Esophagus muscularis mucosa (tissue), 4 donors: ENCODE results near the gene DMTF1. TPM values are rescaled to one million over a fixed set of nuclear protein-coding genes. Genes with fewer than 3 reads are reported as not detected.

Experiments used
- DNase-seq: peaks from one replicate; pipeline ENCODE4 v3.0.0-alpha.2; 2017; ENCODE audit errors: extremely low spot score
- H3K27ac ChIP-seq, 4 donors: fragments of 200-600 bp; sonication (generic); replicated peaks in 1 of 4; 1 replicate in 3 of 4; 2 replicates in 1 of 4; pipeline ENCODE4 v1.5.1; 2016 to 2019; ENCODE audit warnings: mild to moderate bottlenecking in 1 of 4
- H3K27me3 ChIP-seq, 4 donors: fragments of 200-600 bp; sonication (generic); one replicate each; pipeline versions ENCODE4 v1.5.1 to v1.6.0; 2016 to 2019
- H3K36me3 ChIP-seq, 4 donors: fragments of 200-600 bp; sonication (generic); one replicate each; pipeline ENCODE4 v1.5.1; 2016 to 2019
- H3K4me1 ChIP-seq, 4 donors: fragments of 200-600 bp; sonication (generic); one replicate each; pipeline ENCODE4 v1.5.1; 2016 to 2019
- H3K4me3 ChIP-seq, 4 donors: fragments of 200-600 bp; sonication (generic); 1 replicate in 2 of 4; 2 replicates in 2 of 4; pipeline ENCODE4 v1.5.1; 2016 to 2019; ENCODE audit warnings: mild to moderate bottlenecking in 4 of 4, moderate library complexity in 1 of 4
- H3K9me3 ChIP-seq, 4 donors: fragments of 200-600 bp; sonication (generic); 1 replicate in 3 of 4; 2 replicates in 1 of 4; pipeline ENCODE4 v1.5.1; 2016 to 2019
- EP300 ChIP-seq: sonication (generic); formaldehyde crosslinking; IDR thresholded peaks from one replicate; pipeline ENCODE4 v1.6.1; 2017; ENCODE audit warnings: antibody characterized with exemption
- POLR2A ChIP-seq: fragments of 450-650 bp; IDR thresholded peaks from one replicate; pipeline ENCODE4 v1.6.1; 2017; ENCODE audit warnings: antibody characterized with exemption, moderate library complexity, mild to moderate bottlenecking, low read depth
- POLR2AphosphoS5 ChIP-seq, 2 donors: sonication (generic); formaldehyde crosslinking; IDR thresholded peaks; one replicate each; pipeline ENCODE4 v1.6.1; 2017; ENCODE audit warnings: antibody characterized with exemption in 2 of 2
- WGBS: methylation state at CpG from one replicate; pipeline ENCODE4 v1.1.5; 2018; 5-methylcytosine and 5-hydroxymethylcytosine counted together
- intact Hi-C: fragments of 100-400 bp; cut with DNase I; formaldehyde crosslinking; loops from one replicate; pipeline ENCODE4 v1.15.1; 2023
- total RNA-seq, 4 donors: library from RNA; depleted of rRNA; stranded (reverse); fragments of >200 nt; gene quantifications; one replicate each; pipeline versions ENCODE4 v1.1.0 to v1.2.1, GENCODE V29; 2016
- TF ChIP-seq, protein P1 (sequence below), 3 experiments: fragments of 200-600 bp in 2 of 3; fragments of 450-650 bp in 1 of 3; sonication (generic) in 2 of 3; IDR thresholded peaks; one replicate each; pipeline ENCODE4 v1.5.1; 2017 to 2019; ENCODE audit warnings: antibody characterized with exemption in 3 of 3, mild to moderate bottlenecking in 2 of 3, moderate library complexity in 1 of 3

Gene DMTF1
- total RNA-seq, 4 donors from 2014 or later: 31.4 to 60.6 (median 40.5) TPM

DNA sequence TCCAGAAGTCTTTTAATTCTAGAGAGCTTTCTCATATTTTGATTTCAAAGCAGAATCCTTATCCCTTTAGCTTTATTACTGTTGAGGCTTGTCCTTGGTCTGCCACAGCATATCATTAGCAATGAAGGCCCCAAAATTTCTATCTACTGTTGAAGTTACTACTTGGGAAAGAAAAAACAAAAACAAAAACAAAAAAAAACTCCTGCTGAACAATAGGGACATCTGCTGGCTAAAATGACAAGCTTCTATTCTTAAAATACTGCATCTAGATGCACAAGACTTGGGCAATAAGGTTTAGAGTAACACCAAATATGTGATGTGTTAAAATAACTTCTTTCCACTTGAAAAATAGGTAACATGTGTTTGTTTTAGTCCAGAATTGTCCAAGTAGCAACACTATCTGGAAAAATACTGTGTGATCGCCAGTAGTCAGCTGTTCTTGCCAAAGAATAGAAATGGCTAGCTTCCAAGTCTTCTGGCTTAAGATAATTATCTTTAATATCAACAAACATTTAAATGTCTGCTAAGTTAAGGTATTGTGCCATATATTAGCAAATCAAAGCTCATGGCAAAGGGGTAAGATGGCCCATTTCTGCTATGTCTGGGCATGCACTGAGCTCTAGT lies 3.8 kb upstream of the DMTF1 start:
- no peaks in the 10 kb centered on the region for H3K36me3 ChIP-seq
- TF ChIP-seq POLR2A (no peak), POLR2AphosphoS5 (IDR thresholded peaks at IDR 0.05) (no peak), EP300 (no peak)
- TF ChIP-seq, protein P1, sequence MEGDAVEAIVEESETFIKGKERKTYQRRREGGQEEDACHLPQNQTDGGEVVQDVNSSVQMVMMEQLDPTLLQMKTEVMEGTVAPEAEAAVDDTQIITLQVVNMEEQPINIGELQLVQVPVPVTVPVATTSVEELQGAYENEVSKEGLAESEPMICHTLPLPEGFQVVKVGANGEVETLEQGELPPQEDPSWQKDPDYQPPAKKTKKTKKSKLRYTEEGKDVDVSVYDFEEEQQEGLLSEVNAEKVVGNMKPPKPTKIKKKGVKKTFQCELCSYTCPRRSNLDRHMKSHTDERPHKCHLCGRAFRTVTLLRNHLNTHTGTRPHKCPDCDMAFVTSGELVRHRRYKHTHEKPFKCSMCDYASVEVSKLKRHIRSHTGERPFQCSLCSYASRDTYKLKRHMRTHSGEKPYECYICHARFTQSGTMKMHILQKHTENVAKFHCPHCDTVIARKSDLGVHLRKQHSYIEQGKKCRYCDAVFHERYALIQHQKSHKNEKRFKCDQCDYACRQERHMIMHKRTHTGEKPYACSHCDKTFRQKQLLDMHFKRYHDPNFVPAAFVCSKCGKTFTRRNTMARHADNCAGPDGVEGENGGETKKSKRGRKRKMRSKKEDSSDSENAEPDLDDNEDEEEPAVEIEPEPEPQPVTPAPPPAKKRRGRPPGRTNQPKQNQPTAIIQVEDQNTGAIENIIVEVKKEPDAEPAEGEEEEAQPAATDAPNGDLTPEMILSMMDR (IDR thresholded peaks at IDR 0.05): peak; percentile 29 to 64 (median 52)
- no peaks in the 10 kb centered on the region for H3K9me3 ChIP-seq
- no peaks in the 10 kb centered on the region for H3K27me3 ChIP-seq
- intact Hi-C loops: loop anchor here (5.0 kb wide), 1 partner anchor 206 kb away; no protein-coding TSS in a partner anchor
- H3K4me1 ChIP-seq: peaks cover 6 to 15% (median 11%) of the 10 kb centered on the region in 4 donors
- 48% methylated on average over 1 of the region's 1 CpG for WGBS
- DNase-seq: no peak
- no peak overlapping the region for H3K27ac ChIP-seq
- no peak overlapping the region for H3K4me3 ChIP-seq

DNA sequence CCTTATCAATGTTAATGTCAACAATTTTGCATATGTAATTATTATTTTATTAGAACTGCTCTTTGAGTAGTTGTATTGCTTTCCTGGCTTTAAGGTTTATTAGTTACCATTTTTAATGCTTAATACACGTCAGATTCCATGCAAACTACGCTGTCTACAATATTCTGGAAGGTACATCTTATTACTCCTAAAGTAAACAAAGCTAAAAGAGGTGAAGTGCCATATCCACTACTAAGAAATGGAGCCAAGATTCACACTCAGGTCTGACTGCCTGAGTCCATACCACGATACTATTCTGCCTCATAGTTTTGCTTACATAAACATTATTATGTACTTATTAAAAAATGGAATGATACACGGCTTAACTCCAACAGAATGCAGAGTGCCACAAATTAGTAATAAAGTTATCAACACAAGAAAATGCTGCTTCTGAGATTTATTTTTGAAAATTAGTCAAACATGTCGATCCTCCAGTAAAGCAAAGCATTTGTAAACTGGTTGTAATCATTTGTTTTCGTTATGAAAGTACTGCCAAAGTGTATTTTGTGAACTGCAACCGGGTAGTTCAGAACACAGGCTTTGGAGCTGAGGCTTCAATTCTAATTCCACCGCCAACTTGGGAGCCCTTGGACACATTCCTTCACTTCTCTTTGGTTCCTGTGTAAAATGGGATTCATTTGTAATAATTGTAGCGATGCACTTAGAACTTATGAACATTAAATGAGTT lies 1.1 kb upstream of the DMTF1 start:
- no peak for DNase-seq
- TF ChIP-seq, protein P1 (IDR thresholded peaks at IDR 0.05): no peak
- TF ChIP-seq POLR2A: no peak
- TF ChIP-seq EP300: no peak
- TF ChIP-seq POLR2AphosphoS5 (IDR thresholded peaks at IDR 0.05): no peak
- Histone ChIP-seq H3K27ac (peak overlapping the region; percentile 86 to 97 (median 96)), H3K4me1 (peaks cover 25 to 39% (median 37%) of the 10 kb centered on the region in 4 donors), H3K4me3 (peak overlapping the region; percentile 69 to 80 (median 74)), H3K9me3 (no peaks in the 10 kb centered on the region), H3K27me3 (no peaks in the 10 kb centered on the region), H3K36me3 (no peaks in the 10 kb centered on the region)
- intact Hi-C loops: loop anchor here (5.0 to 10.0 kb wide), 2 partner anchors 94 to 194 kb away; partner anchors contain the start of genes CROT and ELAPOR2
- WGBS: 26% methylated on average over 9 of the region's 9 CpGs

DNA sequence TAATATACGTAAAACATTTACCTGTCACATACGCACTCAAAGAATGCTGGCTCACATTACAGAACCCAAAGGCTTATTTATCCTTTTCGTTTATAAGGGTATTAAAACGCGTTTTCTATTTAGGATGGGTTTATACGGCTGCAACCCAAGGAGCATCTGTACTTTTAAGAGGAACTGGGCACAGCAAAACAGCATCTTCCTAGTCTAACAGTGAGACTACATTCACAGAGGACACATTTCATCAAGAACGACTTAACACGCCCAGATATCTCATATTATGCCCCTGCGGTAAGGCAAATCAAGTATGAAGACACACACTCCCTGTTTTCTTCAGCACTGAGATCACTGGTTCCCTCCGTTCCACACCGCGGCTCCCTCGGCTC lies 533 bp upstream of the DMTF1 start:
- WGBS: 3% methylated on average over 13 of the region's 13 CpGs
- DNase-seq: no peak
- Histone ChIP-seq H3K4me3 (peak overlapping the region; percentile 69 to 80 (median 74)), H3K27me3 (no peaks in the 10 kb centered on the region), H3K36me3 (no peaks in the 10 kb centered on the region), H3K27ac (peak overlapping the region; percentile 86 to 97 (median 96)), H3K9me3 (no peaks in the 10 kb centered on the region), H3K4me1 (peaks cover 31 to 44% (median 42%) of the 10 kb centered on the region in 4 donors)
- intact Hi-C loops: loop anchor here (2.0 to 10.0 kb wide), 3 partner anchors 69 to 193 kb away; partner anchors contain the start of genes CROT and ELAPOR2
- TF ChIP-seq, protein P1 (IDR thresholded peaks at IDR 0.05): no peak
- TF ChIP-seq POLR2AphosphoS5 (IDR thresholded peaks at IDR 0.05) (no peak), POLR2A (no peak), EP300 (no peak)

DNA sequence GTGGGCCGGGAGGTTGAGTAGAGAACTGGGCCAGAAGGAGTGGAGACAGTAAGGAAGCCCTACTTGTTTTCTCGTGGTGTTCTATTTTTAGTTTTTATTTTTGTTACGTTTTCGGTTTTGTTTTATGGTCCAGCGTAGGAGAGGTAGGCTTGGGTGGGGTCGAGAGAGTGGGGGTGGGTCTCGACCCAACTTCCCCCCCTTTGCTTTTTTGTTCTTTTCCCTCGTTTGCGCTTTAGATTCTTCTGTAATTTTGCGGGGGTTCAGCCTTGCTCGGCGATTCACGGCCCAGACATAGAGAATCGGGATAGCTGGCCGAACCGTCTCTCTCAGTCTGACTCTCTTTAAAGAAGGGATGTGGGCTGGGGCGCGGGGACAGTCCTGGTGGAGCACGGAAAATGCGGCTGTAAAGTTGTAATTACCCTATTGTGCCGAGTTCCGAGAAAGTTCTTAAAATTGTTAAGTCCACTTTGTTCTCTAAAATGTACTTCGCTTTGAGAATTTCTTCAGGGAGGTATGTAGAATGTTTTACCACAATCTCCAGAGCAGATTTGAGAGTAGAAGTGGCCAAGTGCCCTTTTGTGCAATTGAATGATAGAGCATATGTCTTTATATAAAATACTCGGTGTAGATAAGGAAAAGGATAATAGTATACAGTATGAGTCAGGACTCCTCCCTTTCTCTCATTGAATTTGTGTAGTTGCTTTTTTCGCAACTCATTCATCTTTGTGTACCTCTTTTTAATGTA lies 816 bp downstream of the DMTF1 start:
- Histone ChIP-seq H3K9me3 (no peaks in the 10 kb centered on the region), H3K4me3 (peak overlapping the region; percentile 69 to 80 (median 74)), H3K4me1 (peaks cover 36 to 57% (median 53%) of the 10 kb centered on the region in 4 donors), H3K36me3 (no peaks in the 10 kb centered on the region), H3K27me3 (no peaks in the 10 kb centered on the region), H3K27ac (peak overlapping the region; percentile 86 to 97 (median 96))
- 0% methylated on average over 23 of the region's 25 CpGs for WGBS
- intact Hi-C loops: loop anchor here (2.0 to 10.0 kb wide), 3 partner anchors 68 to 192 kb away; partner anchors contain the start of genes CROT and ELAPOR2
- no peak for DNase-seq
- no peak for TF ChIP-seq EP300
- no peak for TF ChIP-seq POLR2A
- TF ChIP-seq POLR2AphosphoS5 (IDR thresholded peaks at IDR 0.05): no peak
- TF ChIP-seq, protein P1 (IDR thresholded peaks at IDR 0.05): no peak
